ENCODE measurements around the gene ARHGAP6. TPM values are rescaled to one million over a fixed set of nuclear protein-coding genes. Genes with fewer than 3 reads are reported as not detected.

The ARHGAP6 gene, protein sequence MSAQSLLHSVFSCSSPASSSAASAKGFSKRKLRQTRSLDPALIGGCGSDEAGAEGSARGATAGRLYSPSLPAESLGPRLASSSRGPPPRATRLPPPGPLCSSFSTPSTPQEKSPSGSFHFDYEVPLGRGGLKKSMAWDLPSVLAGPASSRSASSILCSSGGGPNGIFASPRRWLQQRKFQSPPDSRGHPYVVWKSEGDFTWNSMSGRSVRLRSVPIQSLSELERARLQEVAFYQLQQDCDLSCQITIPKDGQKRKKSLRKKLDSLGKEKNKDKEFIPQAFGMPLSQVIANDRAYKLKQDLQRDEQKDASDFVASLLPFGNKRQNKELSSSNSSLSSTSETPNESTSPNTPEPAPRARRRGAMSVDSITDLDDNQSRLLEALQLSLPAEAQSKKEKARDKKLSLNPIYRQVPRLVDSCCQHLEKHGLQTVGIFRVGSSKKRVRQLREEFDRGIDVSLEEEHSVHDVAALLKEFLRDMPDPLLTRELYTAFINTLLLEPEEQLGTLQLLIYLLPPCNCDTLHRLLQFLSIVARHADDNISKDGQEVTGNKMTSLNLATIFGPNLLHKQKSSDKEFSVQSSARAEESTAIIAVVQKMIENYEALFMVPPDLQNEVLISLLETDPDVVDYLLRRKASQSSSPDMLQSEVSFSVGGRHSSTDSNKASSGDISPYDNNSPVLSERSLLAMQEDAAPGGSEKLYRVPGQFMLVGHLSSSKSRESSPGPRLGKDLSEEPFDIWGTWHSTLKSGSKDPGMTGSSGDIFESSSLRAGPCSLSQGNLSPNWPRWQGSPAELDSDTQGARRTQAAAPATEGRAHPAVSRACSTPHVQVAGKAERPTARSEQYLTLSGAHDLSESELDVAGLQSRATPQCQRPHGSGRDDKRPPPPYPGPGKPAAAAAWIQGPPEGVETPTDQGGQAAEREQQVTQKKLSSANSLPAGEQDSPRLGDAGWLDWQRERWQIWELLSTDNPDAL (N-terminal part only)
- 0.27 and 0.44 TPM in 2 replicates for total RNA-seq (2014; rRNA removed; shearing (Covaris generic))

GRCh38 chrX:11665168-11666111 lies at the start of gene ARHGAP6:
Gene ARHGAP6 (minus strand): TSS chrX:11665920. CDS start chrX:11664828, 1,092 bp downstream.
- DNase-seq (ENCODE audit: low read depth) = peak; percentile 54

DNA sequence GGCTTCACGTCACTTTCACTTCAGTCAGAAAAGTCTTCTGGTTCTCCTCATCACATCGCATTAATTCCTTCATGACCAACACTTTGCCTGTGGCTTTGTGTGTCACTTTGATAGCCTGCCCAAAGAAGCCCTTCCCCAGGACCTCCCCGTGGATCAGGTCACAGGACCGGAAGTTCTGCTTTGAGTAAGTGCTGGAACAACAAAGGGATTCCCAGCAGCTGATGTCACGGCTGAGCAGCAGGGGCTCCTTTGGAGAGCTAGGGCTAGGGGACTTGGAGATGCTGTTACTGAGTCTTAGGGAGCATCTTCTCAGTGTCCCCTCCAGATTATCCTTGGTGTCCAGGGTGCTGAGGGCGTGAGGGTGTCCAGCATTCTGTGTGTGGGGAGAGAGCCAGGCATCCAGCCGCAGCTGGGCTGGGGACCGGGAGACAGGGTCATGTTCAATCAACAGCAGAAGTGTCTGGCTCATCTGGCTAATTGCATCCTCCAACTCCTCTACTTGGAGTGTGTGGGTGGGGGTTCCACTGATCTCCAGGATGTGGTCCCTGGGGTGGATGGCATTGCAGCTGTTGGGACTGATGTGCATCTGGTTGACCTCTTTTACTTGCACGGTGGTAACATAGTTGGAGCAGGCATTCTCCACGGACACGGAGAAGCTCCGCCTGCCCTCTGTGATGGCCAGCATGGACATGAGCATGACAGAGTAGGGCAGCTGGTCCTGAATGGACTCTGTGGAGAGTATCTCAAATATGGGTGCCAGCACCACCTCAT lies 39.2 kb upstream of the ARHGAP6 start:
- DNase-seq (ENCODE audit: low read depth) = peak; percentile 62

DNA sequence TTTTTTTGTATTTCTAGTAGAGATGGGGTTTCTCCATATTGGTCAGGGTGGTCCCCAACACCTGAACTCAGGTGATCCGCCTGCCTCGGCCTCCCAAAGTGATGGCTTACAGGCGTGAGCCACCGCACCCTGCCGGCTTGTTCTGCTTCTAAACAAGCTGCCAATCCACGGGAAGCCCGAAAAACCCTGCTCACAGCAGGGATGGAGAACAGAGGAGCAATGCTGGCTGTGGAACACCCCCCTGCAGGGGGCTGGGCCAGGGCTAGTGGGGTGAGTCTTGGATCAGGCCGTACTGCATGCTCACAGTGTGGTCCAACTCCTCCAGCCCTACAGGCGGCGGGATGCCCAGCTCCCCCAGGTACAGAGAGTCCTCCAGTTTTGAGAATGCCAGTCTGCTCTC lies 38.1 kb upstream of the ARHGAP6 start:
- DNase-seq (ENCODE audit: low read depth) = no peak

DNA sequence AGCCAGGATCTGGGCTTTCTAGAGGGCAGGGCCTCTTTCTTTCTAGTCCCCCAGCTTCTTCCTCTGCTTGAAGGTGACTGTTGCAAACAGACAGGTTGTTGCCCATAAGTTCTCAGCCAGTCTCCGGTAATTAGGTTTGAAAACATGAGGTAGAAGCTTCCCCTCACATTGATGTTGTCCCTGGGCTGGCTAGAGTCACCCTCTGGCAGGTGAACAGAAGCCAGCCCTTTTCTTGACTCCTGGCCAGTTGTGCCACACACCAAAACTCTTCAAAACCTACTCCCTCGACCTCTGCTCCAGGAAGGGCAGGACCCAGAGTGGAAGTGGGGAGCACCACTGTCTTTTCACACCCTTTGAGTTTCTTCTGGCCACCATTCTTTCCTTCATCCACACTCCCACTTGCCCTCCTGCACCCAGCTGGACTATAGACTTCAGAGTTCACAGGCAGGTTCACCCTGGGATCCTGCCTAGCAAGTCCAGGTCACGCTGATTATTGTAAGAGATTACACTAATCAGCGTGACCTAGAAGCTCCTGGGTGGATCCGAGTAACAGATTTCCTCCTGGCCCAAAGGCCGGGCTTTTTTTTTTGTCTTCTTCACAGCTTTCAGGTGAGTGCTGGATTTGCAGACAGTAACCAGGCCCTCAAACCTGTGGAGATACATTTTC lies 37.4 kb upstream of the ARHGAP6 start:
- no peak for DNase-seq (ENCODE audit: low read depth)

GRCh38 chrX:11702420-11702819 lies 36.7 kb upstream of the ARHGAP6 start:
- no peak for DNase-seq (ENCODE audit: low read depth)

GRCh38 chrX:11698702-11699101 lies 33.0 kb upstream of the ARHGAP6 start:
- DNase-seq (ENCODE audit: low read depth) = no peak

GRCh38 chrX:11688201-11688600 lies 22.5 kb upstream of the ARHGAP6 start:
- no peak for DNase-seq (ENCODE audit: low read depth)

DNA sequence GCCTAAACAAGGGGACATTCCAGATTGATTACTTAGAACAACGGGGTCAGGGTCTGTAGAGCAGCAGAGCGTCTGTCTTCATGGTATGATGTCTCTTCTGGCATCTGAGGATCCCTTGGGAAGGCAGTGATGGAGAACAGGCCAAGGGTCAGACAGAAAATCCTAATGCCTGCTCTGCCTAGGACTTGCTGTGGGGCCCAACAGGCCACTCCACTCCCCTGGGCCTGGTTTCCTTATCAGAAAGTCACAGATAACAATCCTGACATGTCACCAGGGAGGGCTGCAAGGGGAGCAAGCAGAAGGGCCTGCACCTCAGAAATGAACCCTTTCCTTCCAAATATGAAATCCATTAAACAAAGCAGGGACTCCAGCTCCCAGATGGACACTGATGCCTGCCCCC lies 21.4 kb upstream of the ARHGAP6 start:
- DNase-seq (ENCODE audit: low read depth) = no peak

DNA sequence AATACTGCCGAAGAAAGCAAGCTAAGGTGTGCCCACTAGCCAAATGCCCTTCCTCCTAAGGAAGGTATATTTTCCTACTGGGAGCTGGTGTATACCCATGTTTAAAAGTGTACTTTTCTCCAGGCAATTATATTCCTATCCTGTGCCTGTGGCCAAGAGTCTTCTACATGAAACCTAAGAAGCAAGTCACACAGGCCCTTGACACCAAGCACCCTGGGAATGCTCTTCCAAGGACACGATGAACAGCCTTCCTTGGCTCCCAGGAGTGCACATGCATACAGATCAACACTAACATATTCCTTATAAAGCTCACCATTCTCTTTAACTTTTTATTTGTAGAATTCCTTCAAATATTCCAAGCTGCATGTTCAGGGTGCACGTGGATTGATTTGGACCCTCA lies 17.3 kb upstream of the ARHGAP6 start:
- DNase-seq (ENCODE audit: low read depth) = no peak

DNA sequence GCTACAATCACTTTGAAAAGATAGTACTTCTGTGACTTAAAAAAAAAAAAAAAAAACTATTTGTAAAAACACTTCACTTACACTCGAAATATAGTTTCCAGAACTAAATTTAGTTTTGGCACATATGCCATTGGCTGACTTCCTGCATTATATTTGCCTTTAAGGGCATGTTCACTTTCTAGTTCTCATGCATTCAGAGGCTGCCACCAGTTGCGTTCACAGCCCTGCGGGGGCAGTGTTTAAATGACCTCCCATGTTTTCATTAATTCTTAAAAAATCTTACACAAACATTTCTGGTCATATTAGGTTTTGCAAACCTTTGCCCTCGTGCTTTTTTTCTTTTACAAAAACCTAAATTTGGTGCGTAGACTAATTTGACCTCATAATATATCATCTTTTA lies 12.4 kb upstream of the ARHGAP6 start:
- DNase-seq (ENCODE audit: low read depth) = no peak

DNA sequence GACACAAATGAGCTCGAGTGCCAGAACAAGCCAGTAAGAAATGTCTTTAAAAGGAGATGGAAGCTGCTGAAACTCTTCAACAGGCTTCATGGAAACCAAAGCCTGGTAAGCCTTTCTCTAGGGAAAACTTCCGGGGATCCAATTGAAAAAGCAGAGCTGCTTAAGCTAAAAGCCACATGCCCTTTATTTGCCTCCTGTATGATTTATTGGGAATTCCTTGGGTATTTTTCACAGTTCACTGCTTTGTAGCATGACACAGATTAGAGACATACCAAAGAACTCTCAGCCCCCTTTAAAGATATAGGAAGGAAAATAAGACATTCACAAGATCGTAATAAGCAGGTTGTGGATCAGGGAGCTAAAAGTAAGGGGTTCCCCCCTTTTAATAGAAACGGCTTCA lies 6.5 kb upstream of the ARHGAP6 start:
- no peak for DNase-seq (ENCODE audit: low read depth)

DNA sequence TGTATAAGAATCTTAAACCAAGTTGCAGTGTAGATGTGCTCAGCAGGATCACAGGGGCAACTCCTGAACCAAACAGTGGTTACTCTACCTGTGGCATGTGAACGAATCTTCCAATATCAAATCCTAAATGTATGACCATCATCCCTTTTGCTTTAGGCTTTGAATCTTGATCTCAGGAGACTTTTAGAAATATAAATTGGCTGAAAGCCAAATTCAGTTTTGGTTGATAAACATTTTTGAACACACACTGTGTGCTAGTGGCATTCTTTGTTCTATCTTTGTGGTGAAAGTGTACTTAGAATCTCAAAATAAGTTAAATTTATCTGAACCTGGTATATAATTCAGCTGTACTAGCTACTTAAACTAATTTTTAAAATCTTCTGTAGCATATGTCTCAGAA lies 4.6 kb upstream of the ARHGAP6 start:
- no peak for DNase-seq (ENCODE audit: low read depth)

GRCh38 chrX:11666952-11667685 lies 1.4 kb upstream of the ARHGAP6 start:
- no peak for DNase-seq (ENCODE audit: low read depth)

DNA sequence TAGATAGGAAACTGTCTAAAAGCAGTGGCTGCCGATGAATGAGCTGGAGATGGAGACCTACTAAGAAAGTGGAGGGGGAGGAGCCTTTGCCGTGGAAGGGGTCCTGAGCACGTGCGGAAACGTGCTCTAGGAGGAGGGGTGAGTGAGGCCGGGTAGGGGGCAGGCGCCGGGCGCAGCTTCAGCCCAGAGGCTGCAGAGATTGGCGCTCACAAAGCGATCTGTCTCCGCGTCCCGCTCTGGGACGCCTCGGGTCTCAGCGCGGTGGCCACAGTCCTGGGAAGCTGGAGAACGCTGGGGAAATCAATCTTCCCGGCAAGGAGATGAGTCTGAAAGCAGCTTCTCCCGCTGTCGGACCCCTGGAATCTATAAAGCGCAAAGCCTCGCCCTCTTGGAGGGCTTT lies 444 bp upstream of the ARHGAP6 start:
- DNase-seq (ENCODE audit: low read depth) = no peak

DNA sequence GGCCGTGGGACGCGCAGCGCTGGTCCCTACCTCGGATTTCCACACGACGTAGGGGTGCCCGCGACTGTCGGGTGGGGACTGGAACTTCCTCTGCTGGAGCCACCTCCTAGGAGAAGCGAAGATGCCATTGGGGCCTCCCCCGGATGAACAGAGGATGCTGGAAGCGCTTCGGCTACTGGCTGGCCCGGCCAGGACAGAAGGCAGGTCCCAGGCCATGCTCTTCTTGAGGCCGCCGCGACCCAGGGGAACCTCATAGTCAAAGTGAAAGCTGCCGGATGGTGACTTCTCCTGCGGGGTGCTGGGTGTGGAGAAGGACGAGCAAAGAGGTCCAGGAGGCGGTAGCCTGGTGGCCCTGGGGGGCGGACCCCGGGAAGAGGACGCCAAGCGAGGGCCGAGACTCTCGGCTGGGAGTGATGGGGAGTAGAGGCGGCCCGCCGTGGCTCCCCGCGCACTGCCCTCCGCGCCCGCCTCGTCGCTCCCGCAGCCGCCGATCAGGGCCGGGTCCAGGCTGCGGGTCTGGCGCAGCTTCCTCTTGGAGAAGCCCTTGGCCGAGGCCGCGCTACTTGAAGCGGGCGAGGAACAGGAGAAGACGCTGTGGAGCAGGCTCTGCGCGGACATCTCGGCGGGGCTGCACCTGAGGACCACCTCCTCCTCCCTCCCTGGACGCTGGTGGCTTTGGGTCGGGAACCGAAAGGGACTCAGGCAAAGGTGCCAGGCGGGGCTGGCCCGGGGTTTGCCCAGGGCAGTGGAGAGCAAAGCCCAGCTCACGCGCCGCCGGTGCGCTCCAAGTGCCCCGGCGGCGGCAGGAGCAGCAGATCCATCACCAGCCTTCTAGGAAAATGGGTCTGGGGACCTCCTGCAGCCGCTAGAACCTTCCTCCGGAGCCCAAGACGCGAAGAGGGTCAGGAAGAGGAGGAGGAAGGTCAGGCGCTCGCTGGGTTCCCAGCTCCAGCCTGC lies 1.2 kb downstream of the ARHGAP6 start:
- DNase-seq (ENCODE audit: low read depth) = no peak

- no peak for DNase-seq (ENCODE audit: low read depth)
Observed at GRCh38 chrX:11663875-11664210, 1.9 kb downstream of the ARHGAP6 start.

GRCh38 chrX:11655282-11656015 lies 10.3 kb downstream of the ARHGAP6 start:
- no peak for DNase-seq (ENCODE audit: low read depth)

Data from M059J (cell line).